ENCODE results near the gene ELFN1.

The ELFN1 gene

GRCh38 chr7:1709900-1710299, 39.8 kb downstream of the ELFN1 start:
- Histone ChIP-seq H3K4me1 (ENCODE audit: control insufficient read depth in 1 of 2, insufficient read depth in 1 of 2, low read depth in 1 of 2, low read length in 1 of 2) (no peaks in the 10 kb centered on the region), H3K9me3 (no peaks in the 10 kb centered on the region), H3K27ac (no peak overlapping the region), H3K36me3 (no peaks in the 10 kb centered on the region), H3K4me3 (ENCODE audit: low read depth in 1 of 2, low read length in 1 of 2) (no peak overlapping the region), H3K27me3 (peaks cover 9% of the 10 kb centered on the region)
- no peak for TF ChIP-seq CTCF (IDR thresholded peaks at IDR 0.05)

GRCh38 chr7:1710936-1711335, 40.9 kb downstream of the ELFN1 start:
- Histone ChIP-seq H3K27me3 (peaks cover 12% of the 10 kb centered on the region), H3K36me3 (no peaks in the 10 kb centered on the region), H3K4me1 (ENCODE audit: control insufficient read depth in 1 of 2, insufficient read depth in 1 of 2, low read depth in 1 of 2, low read length in 1 of 2) (no peaks in the 10 kb centered on the region), H3K9me3 (no peaks in the 10 kb centered on the region), H3K4me3 (ENCODE audit: low read depth in 1 of 2, low read length in 1 of 2) (no peak overlapping the region), H3K27ac (no peak overlapping the region)
- TF ChIP-seq CTCF (IDR thresholded peaks at IDR 0.05): no peak

- no peaks in the 10 kb centered on the region for H3K4me1 ChIP-seq (ENCODE audit: control insufficient read depth in 1 of 2, insufficient read depth in 1 of 2, low read depth in 1 of 2, low read length in 1 of 2)
- H3K9me3 ChIP-seq: no peaks in the 10 kb centered on the region
- no peak overlapping the region for H3K4me3 ChIP-seq (ENCODE audit: low read depth in 1 of 2, low read length in 1 of 2)
- H3K27me3 ChIP-seq: peaks cover 12% of the 10 kb centered on the region
- no peak overlapping the region for H3K27ac ChIP-seq
- TF ChIP-seq CTCF (IDR thresholded peaks at IDR 0.05): no peak
- H3K36me3 ChIP-seq: no peaks in the 10 kb centered on the region
These were observed 42.9 kb downstream of the ELFN1 start for GRCh38 chr7:1712907-1713501.

- no peak overlapping the region for H3K27ac ChIP-seq
- no peaks in the 10 kb centered on the region for H3K36me3 ChIP-seq
- no peak overlapping the region for H3K4me3 ChIP-seq (ENCODE audit: low read depth in 1 of 2, low read length in 1 of 2)
- no peak for TF ChIP-seq CTCF (IDR thresholded peaks at IDR 0.05)
- no peaks in the 10 kb centered on the region for H3K9me3 ChIP-seq
- peaks cover 12% of the 10 kb centered on the region for H3K27me3 ChIP-seq
- H3K4me1 ChIP-seq (ENCODE audit: control insufficient read depth in 1 of 2, insufficient read depth in 1 of 2, low read depth in 1 of 2, low read length in 1 of 2): no peaks in the 10 kb centered on the region
These were observed 43.7 kb downstream of the ELFN1 start for GRCh38 chr7:1713502-1714484.

- Histone ChIP-seq H3K27ac (no peak overlapping the region), H3K9me3 (no peaks in the 10 kb centered on the region), H3K27me3 (peaks cover 12% of the 10 kb centered on the region), H3K4me1 (ENCODE audit: control insufficient read depth in 1 of 2, insufficient read depth in 1 of 2, low read depth in 1 of 2, low read length in 1 of 2) (no peaks in the 10 kb centered on the region), H3K4me3 (ENCODE audit: low read depth in 1 of 2, low read length in 1 of 2) (no peak overlapping the region), H3K36me3 (no peaks in the 10 kb centered on the region)
- TF ChIP-seq CTCF (IDR thresholded peaks at IDR 0.05): no peak
These were observed 44.7 kb downstream of the ELFN1 start for GRCh38 chr7:1714583-1715330.

All from neutrophil (primary cell).